Measurements from ENCODE around the gene KIFBP. TPM values are rescaled to one million over a fixed set of nuclear protein-coding genes. Genes with fewer than 3 reads are reported as not detected.

KIFBP gene
- total and polyA plus RNA-seq, 2 of the 13 experiments (the other 11 are each of a cell fraction or from before 2014, with no cell fraction given) = 13.0 to 21.9 TPM

DNA sequence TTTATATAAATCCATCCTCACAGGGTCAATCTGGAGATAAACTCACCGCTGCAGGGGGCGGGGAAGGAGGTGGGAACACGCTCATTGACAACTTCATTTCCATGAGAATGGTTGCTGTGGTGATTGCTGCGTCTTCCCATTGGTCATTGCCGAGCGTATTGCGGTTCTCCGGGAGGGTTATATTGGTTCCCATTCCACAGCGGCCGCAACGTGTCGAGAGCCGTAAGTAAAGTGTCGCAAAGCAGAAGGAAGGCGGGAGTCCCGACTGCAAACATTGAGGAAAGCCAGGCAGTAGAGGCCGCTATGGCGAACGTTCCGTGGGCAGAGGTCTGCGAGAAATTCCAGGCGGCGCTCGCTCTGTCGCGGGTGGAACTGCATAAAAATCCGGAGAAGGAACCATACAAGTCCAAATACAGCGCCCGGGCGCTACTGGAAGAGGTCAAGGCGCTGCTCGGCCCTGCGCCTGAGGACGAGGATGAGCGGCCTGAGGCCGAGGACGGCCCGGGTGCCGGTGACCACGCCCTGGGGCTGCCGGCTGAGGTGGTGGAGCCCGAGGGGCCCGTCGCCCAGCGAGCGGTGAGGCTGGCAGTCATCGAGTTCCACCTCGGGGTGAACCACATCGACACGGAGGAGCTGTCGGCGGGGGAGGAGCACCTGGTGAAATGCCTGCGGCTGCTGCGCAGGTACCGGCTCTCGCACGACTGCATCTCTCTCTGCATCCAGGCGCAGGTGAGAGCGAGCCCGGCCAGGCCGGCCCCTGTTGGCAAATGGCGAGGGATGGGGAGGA, at the start of gene KIFBP (continued):
- TF ChIP-seq ZNF33B (CRISPR knock-in tag; IDR thresholded peaks at IDR 0.05) (peak; percentile 87; the same call in 1 of the 2 replicates), AGO2 (optimal IDR thresholded peaks at IDR 0.05; ENCODE audit: low read depth, low read length) (peak; percentile 71), IRF2 (CRISPR knock-in tag; IDR thresholded peaks at IDR 0.05) (peak; percentile 75; the same call in 1 of the 2 replicates), DNMT3B (CRISPR knock-in tag; conservative IDR thresholded peaks at IDR 0.05) (no peak), ZNF17 (CRISPR knock-in tag; IDR thresholded peaks at IDR 0.05) (0 out of 2 replicates have a peak, but pooled peaks have one; percentile 58), MXI1 (IDR thresholded peaks at IDR 0.05; ENCODE audit: borderline replicate concordance, low read depth, low read length) (peak; percentile 89; the same call in 2 of the 3 replicates), JUND (CRISPR knock-in tag; IDR thresholded peaks at IDR 0.05) (no peak), ZNF484 (CRISPR knock-in tag; IDR thresholded peaks at IDR 0.05; ENCODE audit: borderline replicate concordance, low read depth) (no peak), MYNN (CRISPR knock-in tag; IDR thresholded peaks at IDR 0.05; ENCODE audit: low read depth) (no peak), NCOA5 (CRISPR knock-in tag; IDR thresholded peaks at IDR 0.05) (no peak), MEF2D (CRISPR knock-in tag; IDR thresholded peaks at IDR 0.05) (no peak; the same call in 1 of the 2 replicates), ZNF558 (CRISPR knock-in tag; IDR thresholded peaks at IDR 0.05; ENCODE audit: borderline replicate concordance) (no peak; the same call in 1 of the 2 replicates), NPAS2 (CRISPR knock-in tag; IDR thresholded peaks at IDR 0.05; ENCODE audit: borderline replicate concordance) (no peak), MYC (CRISPR knock-in tag; IDR thresholded peaks at IDR 0.05; ENCODE audit: borderline replicate concordance) (no peak; the same call in 1 of the 2 replicates), FOXK1 (CRISPR knock-in tag; IDR thresholded peaks at IDR 0.05; ENCODE audit: borderline replicate concordance, low read depth) (peak; percentile 66; the same call in 1 of the 2 replicates)
- TF ChIP-seq, protein P1, sequence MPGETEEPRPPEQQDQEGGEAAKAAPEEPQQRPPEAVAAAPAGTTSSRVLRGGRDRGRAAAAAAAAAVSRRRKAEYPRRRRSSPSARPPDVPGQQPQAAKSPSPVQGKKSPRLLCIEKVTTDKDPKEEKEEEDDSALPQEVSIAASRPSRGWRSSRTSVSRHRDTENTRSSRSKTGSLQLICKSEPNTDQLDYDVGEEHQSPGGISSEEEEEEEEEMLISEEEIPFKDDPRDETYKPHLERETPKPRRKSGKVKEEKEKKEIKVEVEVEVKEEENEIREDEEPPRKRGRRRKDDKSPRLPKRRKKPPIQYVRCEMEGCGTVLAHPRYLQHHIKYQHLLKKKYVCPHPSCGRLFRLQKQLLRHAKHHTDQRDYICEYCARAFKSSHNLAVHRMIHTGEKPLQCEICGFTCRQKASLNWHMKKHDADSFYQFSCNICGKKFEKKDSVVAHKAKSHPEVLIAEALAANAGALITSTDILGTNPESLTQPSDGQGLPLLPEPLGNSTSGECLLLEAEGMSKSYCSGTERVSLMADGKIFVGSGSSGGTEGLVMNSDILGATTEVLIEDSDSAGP (CRISPR knock-in tag; IDR thresholded peaks at IDR 0.05; ENCODE audit: borderline replicate concordance) = peak; percentile 92; the same call in 1 of the 2 replicates
- TF ChIP-seq, protein P2, sequence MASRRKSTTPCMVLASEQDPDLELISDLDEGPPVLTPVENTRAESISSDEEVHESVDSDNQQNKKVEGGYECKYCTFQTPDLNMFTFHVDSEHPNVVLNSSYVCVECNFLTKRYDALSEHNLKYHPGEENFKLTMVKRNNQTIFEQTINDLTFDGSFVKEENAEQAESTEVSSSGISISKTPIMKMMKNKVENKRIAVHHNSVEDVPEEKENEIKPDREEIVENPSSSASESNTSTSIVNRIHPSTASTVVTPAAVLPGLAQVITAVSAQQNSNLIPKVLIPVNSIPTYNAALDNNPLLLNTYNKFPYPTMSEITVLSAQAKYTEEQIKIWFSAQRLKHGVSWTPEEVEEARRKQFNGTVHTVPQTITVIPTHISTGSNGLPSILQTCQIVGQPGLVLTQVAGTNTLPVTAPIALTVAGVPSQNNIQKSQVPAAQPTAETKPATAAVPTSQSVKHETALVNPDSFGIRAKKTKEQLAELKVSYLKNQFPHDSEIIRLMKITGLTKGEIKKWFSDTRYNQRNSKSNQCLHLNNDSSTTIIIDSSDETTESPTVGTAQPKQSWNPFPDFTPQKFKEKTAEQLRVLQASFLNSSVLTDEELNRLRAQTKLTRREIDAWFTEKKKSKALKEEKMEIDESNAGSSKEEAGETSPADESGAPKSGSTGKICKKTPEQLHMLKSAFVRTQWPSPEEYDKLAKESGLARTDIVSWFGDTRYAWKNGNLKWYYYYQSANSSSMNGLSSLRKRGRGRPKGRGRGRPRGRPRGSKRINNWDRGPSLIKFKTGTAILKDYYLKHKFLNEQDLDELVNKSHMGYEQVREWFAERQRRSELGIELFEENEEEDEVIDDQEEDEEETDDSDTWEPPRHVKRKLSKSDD (CRISPR knock-in tag; IDR thresholded peaks at IDR 0.05; ENCODE audit: low read depth) = no peak
- TF ChIP-seq, protein P3, sequence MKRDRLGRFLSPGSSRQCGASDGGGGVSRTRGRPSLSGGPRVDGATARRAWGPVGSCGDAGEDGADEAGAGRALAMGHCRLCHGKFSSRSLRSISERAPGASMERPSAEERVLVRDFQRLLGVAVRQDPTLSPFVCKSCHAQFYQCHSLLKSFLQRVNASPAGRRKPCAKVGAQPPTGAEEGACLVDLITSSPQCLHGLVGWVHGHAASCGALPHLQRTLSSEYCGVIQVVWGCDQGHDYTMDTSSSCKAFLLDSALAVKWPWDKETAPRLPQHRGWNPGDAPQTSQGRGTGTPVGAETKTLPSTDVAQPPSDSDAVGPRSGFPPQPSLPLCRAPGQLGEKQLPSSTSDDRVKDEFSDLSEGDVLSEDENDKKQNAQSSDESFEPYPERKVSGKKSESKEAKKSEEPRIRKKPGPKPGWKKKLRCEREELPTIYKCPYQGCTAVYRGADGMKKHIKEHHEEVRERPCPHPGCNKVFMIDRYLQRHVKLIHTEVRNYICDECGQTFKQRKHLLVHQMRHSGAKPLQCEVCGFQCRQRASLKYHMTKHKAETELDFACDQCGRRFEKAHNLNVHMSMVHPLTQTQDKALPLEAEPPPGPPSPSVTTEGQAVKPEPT (CRISPR knock-in tag; IDR thresholded peaks at IDR 0.05; ENCODE audit: low read depth) = peak; percentile 67; the same call in 1 of the 2 replicates
- TF ChIP-seq, protein P4, sequence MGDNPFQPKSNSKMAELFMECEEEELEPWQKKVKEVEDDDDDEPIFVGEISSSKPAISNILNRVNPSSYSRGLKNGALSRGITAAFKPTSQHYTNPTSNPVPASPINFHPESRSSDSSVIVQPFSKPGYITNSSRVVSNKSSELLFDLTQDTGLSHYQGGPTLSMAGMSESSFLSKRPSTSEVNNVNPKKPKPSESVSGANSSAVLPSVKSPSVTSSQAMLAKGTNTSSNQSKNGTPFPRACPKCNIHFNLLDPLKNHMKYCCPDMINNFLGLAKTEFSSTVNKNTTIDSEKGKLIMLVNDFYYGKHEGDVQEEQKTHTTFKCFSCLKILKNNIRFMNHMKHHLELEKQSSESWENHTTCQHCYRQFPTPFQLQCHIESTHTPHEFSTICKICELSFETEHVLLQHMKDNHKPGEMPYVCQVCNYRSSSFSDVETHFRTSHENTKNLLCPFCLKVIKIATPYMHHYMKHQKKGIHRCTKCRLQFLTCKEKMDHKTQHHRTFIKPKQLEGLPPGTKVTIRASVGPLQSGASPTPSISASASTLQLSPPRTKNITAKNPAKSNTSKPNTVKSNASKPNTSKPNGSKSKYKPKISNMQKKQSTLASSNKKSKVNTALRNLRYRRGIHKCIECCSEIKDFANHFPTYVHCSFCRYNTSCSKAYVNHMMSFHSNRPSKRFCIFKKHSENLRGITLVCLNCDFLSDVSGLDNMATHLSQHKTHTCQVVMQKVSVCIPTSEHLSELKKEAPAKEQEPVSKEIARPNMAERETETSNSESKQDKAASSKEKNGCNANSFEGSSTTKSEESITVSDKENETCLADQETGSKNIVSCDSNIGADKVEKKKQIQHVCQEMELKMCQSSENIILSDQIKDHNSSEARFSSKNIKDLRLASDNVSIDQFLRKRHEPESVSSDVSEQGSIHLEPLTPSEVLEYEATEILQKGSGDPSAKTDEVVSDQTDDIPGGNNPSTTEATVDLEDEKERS (CRISPR knock-in tag; IDR thresholded peaks at IDR 0.05) = 0 out of 2 replicates have a peak, but pooled peaks have one; percentile 27
